ENCODE data around the gene ITGB7. TPM values are rescaled to one million over a fixed set of nuclear protein-coding genes. Genes with fewer than 3 reads are reported as not detected.

ITGB7 gene
- total and polyA plus RNA-seq, 7 donors: 0.19 to 1.6 (median 0.65) TPM

DNA sequence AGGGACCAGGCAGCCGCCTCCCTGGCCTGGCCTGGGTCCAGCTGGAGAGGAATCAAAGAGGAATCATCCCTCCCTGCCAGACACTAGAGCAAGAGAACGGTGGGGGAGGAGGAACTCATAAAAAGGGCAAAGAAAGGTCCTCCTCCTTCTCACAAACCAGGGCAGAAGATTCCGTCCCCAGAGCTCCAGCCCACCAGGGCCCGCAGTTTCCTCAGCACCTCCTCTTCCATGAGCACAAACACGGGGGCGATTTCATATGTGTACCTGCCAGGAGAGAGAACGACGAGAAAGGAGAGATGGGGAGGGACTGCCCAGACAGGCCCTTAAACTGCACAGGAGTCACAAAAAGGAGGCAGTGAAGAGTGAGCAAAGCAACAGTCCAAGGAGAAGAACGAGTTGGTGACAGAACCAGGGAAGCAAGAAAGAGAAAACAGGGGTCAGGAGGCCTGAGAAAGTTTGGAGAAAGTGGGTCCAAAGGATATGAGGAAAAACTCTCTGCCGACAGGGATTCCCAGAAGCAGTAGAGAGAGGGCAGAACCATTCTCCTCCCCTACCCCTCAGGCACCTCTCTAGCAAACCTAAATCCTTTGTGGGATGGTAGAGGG is 35.2 kb downstream of the ITGB7 start:
- intact Hi-C loops (cut with DNase I): no loop called here

GRCh38 chr12:53170876-53171724 is 36.0 kb downstream of the ITGB7 start:
- intact Hi-C loops (cut with DNase I): no loop called here
- Histone ChIP-seq H3K27ac (no peak overlapping the region), H3K36me3 (ENCODE audit: insufficient read depth in 1 of 2, low read depth in 1 of 2) (peaks cover 3 to 63% of the 10 kb centered on the region in 2 donors)

More for the DNA sequence above, 35.2 kb downstream of the ITGB7 start:
- ATAC-seq (no peak), DNase-seq (no peak)
- Histone ChIP-seq H3K4me3 (no peak overlapping the region), H3K27ac (no peak overlapping the region), H3K27me3 (ENCODE audit: insufficient read depth in 3 of 3, low read length in 2 of 3) (no peaks in the 10 kb centered on the region), H3K4me1 (no peaks in the 10 kb centered on the region), H3K9me3 (no peaks in the 10 kb centered on the region), H3K36me3 (ENCODE audit: insufficient read depth in 1 of 2, low read depth in 1 of 2) (peaks cover 3 to 56% of the 10 kb centered on the region in 2 donors)
- TF ChIP-seq, protein P1, sequence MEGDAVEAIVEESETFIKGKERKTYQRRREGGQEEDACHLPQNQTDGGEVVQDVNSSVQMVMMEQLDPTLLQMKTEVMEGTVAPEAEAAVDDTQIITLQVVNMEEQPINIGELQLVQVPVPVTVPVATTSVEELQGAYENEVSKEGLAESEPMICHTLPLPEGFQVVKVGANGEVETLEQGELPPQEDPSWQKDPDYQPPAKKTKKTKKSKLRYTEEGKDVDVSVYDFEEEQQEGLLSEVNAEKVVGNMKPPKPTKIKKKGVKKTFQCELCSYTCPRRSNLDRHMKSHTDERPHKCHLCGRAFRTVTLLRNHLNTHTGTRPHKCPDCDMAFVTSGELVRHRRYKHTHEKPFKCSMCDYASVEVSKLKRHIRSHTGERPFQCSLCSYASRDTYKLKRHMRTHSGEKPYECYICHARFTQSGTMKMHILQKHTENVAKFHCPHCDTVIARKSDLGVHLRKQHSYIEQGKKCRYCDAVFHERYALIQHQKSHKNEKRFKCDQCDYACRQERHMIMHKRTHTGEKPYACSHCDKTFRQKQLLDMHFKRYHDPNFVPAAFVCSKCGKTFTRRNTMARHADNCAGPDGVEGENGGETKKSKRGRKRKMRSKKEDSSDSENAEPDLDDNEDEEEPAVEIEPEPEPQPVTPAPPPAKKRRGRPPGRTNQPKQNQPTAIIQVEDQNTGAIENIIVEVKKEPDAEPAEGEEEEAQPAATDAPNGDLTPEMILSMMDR (IDR thresholded peaks at IDR 0.05): no peak
- 57 to 61% (median 58%) methylated on average over 10 of the region's 10 CpGs for WGBS, 3 donors

DNA sequence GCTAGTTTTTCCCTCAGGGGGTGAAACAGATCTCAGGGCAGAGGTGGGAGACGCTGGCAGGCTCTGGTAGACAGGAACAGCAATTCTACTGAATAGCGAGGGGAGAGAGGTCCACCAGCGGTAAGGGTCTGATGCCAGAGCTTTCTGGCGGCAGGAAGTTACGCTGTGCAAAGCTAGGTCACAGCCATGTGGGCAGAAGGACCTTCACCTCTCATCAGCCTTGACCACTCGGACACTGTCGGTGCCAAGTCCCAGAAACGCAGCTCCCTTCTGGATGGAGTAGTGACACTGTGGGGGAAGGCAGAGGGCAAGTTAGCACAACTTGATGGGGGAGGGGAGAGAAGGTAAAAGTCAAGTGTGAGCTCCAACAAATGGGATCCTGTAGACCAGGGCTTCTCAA is 36.8 kb downstream of the ITGB7 start:
- no peak overlapping the region for H3K4me3 ChIP-seq
- no peak for ATAC-seq

More at GRCh38 chr12:53170876-53171724, 36.0 kb downstream of the ITGB7 start:
- no peaks in the 10 kb centered on the region for H3K9me3 ChIP-seq
- 82 to 85% (median 83%) methylated on average over 14 of the region's 14 CpGs for WGBS, 3 donors
- DNase-seq (no peak), ATAC-seq (no peak)
- H3K4me3 ChIP-seq: no peak overlapping the region
- H3K27me3 ChIP-seq (ENCODE audit: insufficient read depth in 3 of 3, low read length in 2 of 3): no peaks in the 10 kb centered on the region
- TF ChIP-seq, protein P1 (IDR thresholded peaks at IDR 0.05): no peak
- no peaks in the 10 kb centered on the region for H3K4me1 ChIP-seq

DNA sequence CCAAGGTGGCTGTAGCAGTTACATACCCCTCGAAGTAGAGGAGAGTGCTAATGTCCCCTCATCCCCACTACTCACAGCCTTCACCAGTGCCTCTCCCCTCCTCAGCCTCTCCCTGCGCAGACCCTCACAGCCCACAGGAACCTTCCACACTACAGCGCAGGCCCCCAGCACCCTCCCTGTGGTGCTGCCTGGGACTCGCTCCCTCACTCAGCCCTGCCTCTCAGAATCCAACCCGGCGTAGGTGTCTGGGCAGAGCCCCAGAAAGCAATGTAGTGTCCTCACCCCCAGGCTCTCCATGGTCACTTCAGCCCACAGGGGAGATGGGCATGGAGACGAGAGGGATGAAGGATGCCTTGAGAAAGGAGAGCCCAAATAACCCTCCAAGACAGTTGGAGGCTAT is 37.4 kb downstream of the ITGB7 start:
- H3K4me1 ChIP-seq: no peaks in the 10 kb centered on the region
- H3K27me3 ChIP-seq (ENCODE audit: insufficient read depth in 3 of 3, low read length in 2 of 3): no peaks in the 10 kb centered on the region
- H3K27ac ChIP-seq: no peak overlapping the region
- H3K36me3 ChIP-seq (ENCODE audit: insufficient read depth in 1 of 2, low read depth in 1 of 2): peaks cover 3 to 70% of the 10 kb centered on the region in 2 donors
- DNase-seq (no peak), ATAC-seq (no peak)
- 88 to 94% (median 94%) methylated on average over 7 of the region's 7 CpGs for WGBS, 3 donors
- H3K4me3 ChIP-seq: no peak overlapping the region
- TF ChIP-seq, protein P1 (IDR thresholded peaks at IDR 0.05): no peak
- intact Hi-C loops (cut with DNase I): no loop called here
- no peaks in the 10 kb centered on the region for H3K9me3 ChIP-seq

More for the DNA sequence above, 36.8 kb downstream of the ITGB7 start:
- Histone ChIP-seq H3K36me3 (ENCODE audit: insufficient read depth in 1 of 2, low read depth in 1 of 2) (peaks cover 3 to 70% of the 10 kb centered on the region in 2 donors), H3K4me1 (no peaks in the 10 kb centered on the region), H3K27ac (no peak overlapping the region), H3K27me3 (ENCODE audit: insufficient read depth in 3 of 3, low read length in 2 of 3) (no peaks in the 10 kb centered on the region), H3K9me3 (no peaks in the 10 kb centered on the region)
- intact Hi-C loops (cut with DNase I): no loop called here
- no peak for DNase-seq
- TF ChIP-seq, protein P1 (IDR thresholded peaks at IDR 0.05): no peak
- WGBS, 3 donors: 88 to 92% (median 91%) methylated on average over 8 of the region's 8 CpGs

Data from psoas muscle (tissue), 8 donors.